Neural cell (in vitro differentiated cells): ENCODE measurements around the gene FAM161B. TPM values are rescaled to one million over a fixed set of nuclear protein-coding genes. Genes with fewer than 3 reads are reported as not detected.

Experiments
- H2AFZ ChIP-seq: fragments of 200-600, 300-800 bp; sonication (generic), shearing (Covaris generic); 2 replicates; pipeline ENCODE4 v1.6.0; 2014; ENCODE audit warnings: low read depth, mild to moderate bottlenecking, antibody characterized with exemption, low read length, moderate library complexity
- H3F3A ChIP-seq: fragments of 200-600 bp; shearing (Covaris generic); 2 replicates; pipeline ENCODE4 v1.6.1; 2016; ENCODE audit warnings: mild to moderate bottlenecking, moderate library complexity, mixed read lengths, antibody characterized with exemption, low read length; ENCODE audit not compliant: insufficient read depth, poor library complexity, severe bottlenecking
- H3K27ac ChIP-seq: fragments of 200-600, 300-800 bp; sonication (generic), shearing (Covaris generic); 2 replicates; pipeline ENCODE4 v1.5.1; 2014; ENCODE audit warnings: mild to moderate bottlenecking, low read length, moderate library complexity
- H3K27me3 ChIP-seq: fragments of 300-800, 200-600 bp; sonication (generic), shearing (Covaris generic); 2 replicates; pipeline ENCODE4 v1.6.0; 2014; ENCODE audit warnings: mild to moderate bottlenecking, low read depth, low read length, moderate library complexity; ENCODE audit not compliant: insufficient read depth
- H3K36me3 ChIP-seq: fragments of 300-800, 200-600 bp; sonication (generic), shearing (Covaris generic); 2 replicates; pipeline ENCODE4 v1.5.1; 2014; ENCODE audit warnings: mild to moderate bottlenecking, antibody characterized with exemption, low read length, moderate library complexity; ENCODE audit not compliant: insufficient read depth
- H3K4me2 ChIP-seq: fragments of 300-800, 200-600 bp; sonication (generic), shearing (Covaris generic); 2 replicates; pipeline ENCODE4 v1.6.0; 2014; ENCODE audit warnings: mild to moderate bottlenecking, low read length
- H3K4me3 ChIP-seq: fragments of 300-800, 200-600 bp; sonication (generic), shearing (Covaris generic); 2 replicates; pipeline ENCODE4 v1.5.1; 2014; ENCODE audit warnings: mild to moderate bottlenecking, low read length, moderate library complexity
- H3K79me2 ChIP-seq: fragments of 200-600 bp; shearing (Covaris generic); replicated peaks from 2 replicates; pipeline ENCODE4 v1.6.0; 2014; ENCODE audit warnings: mild to moderate bottlenecking, low read length, moderate library complexity; ENCODE audit not compliant: insufficient read depth
- H3K9ac ChIP-seq: fragments of 300-800, 200-600 bp; sonication (generic), shearing (Covaris generic); 2 replicates; pipeline ENCODE4 v1.6.1; 2016; ENCODE audit warnings: mild to moderate bottlenecking, low read length, mixed read lengths
- H3K9me2 ChIP-seq: fragments of 200-600 bp; shearing (Covaris generic); 2 replicates; pipeline ENCODE4 v1.6.1; 2016; ENCODE audit warnings: mild to moderate bottlenecking, low read length, mixed read lengths; ENCODE audit not compliant: insufficient read depth
- H3K9me3 ChIP-seq: fragments of 200-600, 300-800 bp; sonication (generic), shearing (Covaris generic); 2 replicates; pipeline ENCODE4 v1.6.1; 2016; ENCODE audit warnings: mild to moderate bottlenecking, mixed run types, low read length, moderate library complexity, mixed read lengths
- H4K20me1 ChIP-seq: fragments of 200-600 bp; shearing (Covaris generic); 2 replicates; pipeline ENCODE4 v1.6.1; 2016; ENCODE audit warnings: mild to moderate bottlenecking, mixed run types; ENCODE audit not compliant: insufficient read depth
- CTCF ChIP-seq: fragments of 450-650 bp; IDR thresholded peaks from 2 replicates; pipeline ENCODE4 v1.5.1; 2014; ENCODE audit warnings: antibody characterized with exemption, mild to moderate bottlenecking, moderate library complexity; ENCODE audit not compliant: poor library complexity, severe bottlenecking
- EP300 ChIP-seq: fragments of 450-650 bp; conservative IDR thresholded peaks from 2 replicates; pipeline ENCODE4 v1.6.1; 2014; ENCODE audit warnings: antibody characterized with exemption, mild to moderate bottlenecking, moderate library complexity; ENCODE audit not compliant: poor library complexity, severe bottlenecking
- EZH2 ChIP-seq: fragments of 200-600, 300-800 bp; shearing (Covaris generic), sonication (generic); IDR thresholded peaks from 2 replicates; pipeline ENCODE4 v1.6.1; 2014; ENCODE audit warnings: antibody characterized with exemption, low read length, borderline replicate concordance, mild to moderate bottlenecking; ENCODE audit not compliant: insufficient read depth, poor library complexity, severe bottlenecking
- MXI1 ChIP-seq: fragments of 450-650 bp; conservative IDR thresholded peaks from 2 replicates; pipeline ENCODE4 v1.6.1; 2014; ENCODE audit warnings: antibody characterized with exemption, mild to moderate bottlenecking; ENCODE audit not compliant: poor library complexity, severe bottlenecking
- POLR2AphosphoS5 ChIP-seq: IDR thresholded peaks from 2 replicates; pipeline ENCODE4 v1.6.1; 2012
- RAD21 ChIP-seq: fragments of 450-650 bp; conservative IDR thresholded peaks from 2 replicates; pipeline ENCODE4 v1.6.1; 2014; ENCODE audit warnings: antibody characterized with exemption, mild to moderate bottlenecking, moderate library complexity
- REST ChIP-seq: IDR thresholded peaks from 2 replicates; pipeline ENCODE4 v1.6.1; 2012; ENCODE audit warnings: borderline replicate concordance
- SMC3 ChIP-seq: fragments of 450-650 bp; conservative IDR thresholded peaks from 2 replicates; pipeline ENCODE4 v1.6.1; 2014; ENCODE audit warnings: antibody characterized with exemption, mild to moderate bottlenecking, moderate library complexity; ENCODE audit not compliant: poor library complexity
- TAF1 ChIP-seq: IDR thresholded peaks from 2 replicates; pipeline ENCODE4 v1.6.1; 2012; ENCODE audit warnings: low read depth
- polyA plus RNA-seq: library from polyadenylated mRNA; depleted of rRNA; stranded (reverse); fragments of >200 nt; gene quantifications from 2 replicates; pipeline ENCODE4 v1.2.3, GENCODE V29; 2014

FAM161B gene
- polyA plus RNA-seq, 1 donor from 2014 or later: 12.2 TPM

GRCh38 chr14:73944432-73945158 is 5.3 kb downstream of the FAM161B start:
- H2AFZ ChIP-seq: no peak overlapping the region
- no peaks in the 10 kb centered on the region for H3K36me3 ChIP-seq
- no peaks in the 10 kb centered on the region for H3K79me2 ChIP-seq
- no peaks in the 10 kb centered on the region for H3K9me2 ChIP-seq
- no peak overlapping the region for H3K4me2 ChIP-seq
- H3K4me3 ChIP-seq: no peak overlapping the region
- no peaks in the 10 kb centered on the region for H3K27me3 ChIP-seq
- H4K20me1 ChIP-seq: no peaks in the 10 kb centered on the region
- H3K9me3 ChIP-seq: no peaks in the 10 kb centered on the region
- no peak for TF ChIP-seq EZH2
- TF ChIP-seq REST: no peak
- no peak for TF ChIP-seq POLR2AphosphoS5
- no peak for TF ChIP-seq RAD21
- no peak for TF ChIP-seq EP300
- no peak overlapping the region for H3K27ac ChIP-seq
- H3F3A ChIP-seq: no peaks in the 10 kb centered on the region
- no peak overlapping the region for H3K9ac ChIP-seq

- no peaks in the 10 kb centered on the region for H3K9me3 ChIP-seq
- no peak overlapping the region for H3K4me3 ChIP-seq
- no peaks in the 10 kb centered on the region for H3K36me3 ChIP-seq
Observed at GRCh38 chr14:73943083-73943482, 6.8 kb downstream of the FAM161B start.

More at GRCh38 chr14:73943083-73943482, 6.8 kb downstream of the FAM161B start:
- Histone ChIP-seq H3K9me2 (no peaks in the 10 kb centered on the region), H2AFZ (no peak overlapping the region), H3K27ac (no peak overlapping the region), H3K9ac (no peak overlapping the region), H3K27me3 (no peaks in the 10 kb centered on the region), H3K79me2 (no peaks in the 10 kb centered on the region), H4K20me1 (no peaks in the 10 kb centered on the region), H3F3A (no peaks in the 10 kb centered on the region), H3K4me2 (no peak overlapping the region)
- TF ChIP-seq CTCF: no peak
- no peak for TF ChIP-seq REST
- TF ChIP-seq TAF1: no peak
- no peak for TF ChIP-seq EZH2
- no peak for TF ChIP-seq MXI1
- TF ChIP-seq SMC3: no peak
- TF ChIP-seq POLR2AphosphoS5: no peak
- no peak for TF ChIP-seq EP300
- no peak for TF ChIP-seq RAD21
